BLaER1 treated with 17β-estradiol and CSF1 and Interleukin-3, amounts not matched to agents 10 nM and 100 nM (cell line): Measurements from ENCODE around the gene OGDH.
A peak's percentile ranks its signal among the peaks of the same experiment; 100 is the strongest.

Source experiments
- H3K27ac ChIP-seq, 11 experiments: shearing (Covaris generic); formaldehyde crosslinking; 2 replicates each; pipeline ENCODE4 v1.8.1; 2022
- H3K27me3 ChIP-seq, 11 experiments: shearing (Covaris generic); formaldehyde crosslinking; 2 replicates each; pipeline ENCODE4 v1.8.1; 2022
- H3K36me3 ChIP-seq, 11 experiments: shearing (Covaris generic); formaldehyde crosslinking; 2 replicates each; pipeline ENCODE4 v1.8.1; 2022
- H3K4me1 ChIP-seq, 10 experiments: shearing (Covaris generic); formaldehyde crosslinking; 2 replicates each; pipeline ENCODE4 v1.8.1; 2022
- H3K4me2 ChIP-seq, 11 experiments: shearing (Covaris generic); formaldehyde crosslinking; 2 replicates each; pipeline ENCODE4 v1.8.1; 2022
- H3K4me3 ChIP-seq, 10 experiments: shearing (Covaris generic); formaldehyde crosslinking; 2 replicates each; pipeline ENCODE4 v1.8.1; 2022
- H3K9ac ChIP-seq, 11 experiments: shearing (Covaris generic); formaldehyde crosslinking; 2 replicates each; pipeline ENCODE4 v1.8.1; 2022
- H3K9me3 ChIP-seq, 11 experiments: shearing (Covaris generic); formaldehyde crosslinking; replicated peaks in 1 of 11; 2 replicates each; pipeline ENCODE4 v1.8.1; 2022
- H4K20me1 ChIP-seq, 11 experiments: shearing (Covaris generic); formaldehyde crosslinking; 2 replicates each; pipeline ENCODE4 v1.8.1; 2022
- Cebpa-rat ChIP-seq, 11 experiments: shearing (Covaris generic); IDR thresholded peaks; 2 replicates each; pipeline ENCODE4 v1.8.1; 2022

The OGDH gene

GRCh38 chr7:44665531-44666213 lies 59.2 kb downstream of the OGDH start:
- H3K9me3 ChIP-seq = peaks cover 13 to 30% (median 27%) of the 10 kb centered on the region in 11 experiments
- H3K9ac ChIP-seq = no peak overlapping the region
- H3K27me3 ChIP-seq = no peaks in the 10 kb centered on the region
- no peak for TF ChIP-seq Cebpa-rat (IDR thresholded peaks at IDR 0.05)
- no peak overlapping the region for H3K4me3 ChIP-seq
- H3K27ac ChIP-seq = no peak overlapping the region
- peaks cover 0 to 21% (median 0%) of the 10 kb centered on the region in 11 experiments; a peak in 2 of 22 replicates for H4K20me1 ChIP-seq
- H3K4me2 ChIP-seq = peak overlapping the region in 2 of 11 experiments; percentile 53 to 56; a peak in 4 of 22 replicates
- peaks cover 72 to 100% (median 94%) of the 10 kb centered on the region in 11 experiments for H3K36me3 ChIP-seq
- peaks cover 0 to 42% (median 7%) of the 10 kb centered on the region in 10 experiments; a peak in 12 of 20 replicates for H3K4me1 ChIP-seq

GRCh38 chr7:44666566-44666965 lies 60.1 kb downstream of the OGDH start:
- peaks cover 0 to 42% (median 7%) of the 10 kb centered on the region in 10 experiments; a peak in 12 of 20 replicates for H3K4me1 ChIP-seq
- peaks cover 4 to 21% (median 18%) of the 10 kb centered on the region in 11 experiments for H3K9me3 ChIP-seq
- peak overlapping the region in 1 of 11 experiments; percentile 28; a peak in 3 of 22 replicates for H3K9ac ChIP-seq
- no peak for TF ChIP-seq Cebpa-rat (IDR thresholded peaks at IDR 0.05)
- H3K36me3 ChIP-seq = peaks cover 63 to 99% (median 92%) of the 10 kb centered on the region in 11 experiments
- H3K27ac ChIP-seq = peak overlapping the region in 2 of 11 experiments; percentile 29 to 34; a peak in 2 of 22 replicates
- peaks cover 0 to 21% (median 0%) of the 10 kb centered on the region in 11 experiments; a peak in 2 of 22 replicates for H4K20me1 ChIP-seq
- H3K4me2 ChIP-seq = peak overlapping the region in 5 of 11 experiments; percentile 1 to 56 (median 48); a peak in 8 of 22 replicates
- H3K27me3 ChIP-seq = no peaks in the 10 kb centered on the region
- no peak overlapping the region for H3K4me3 ChIP-seq

GRCh38 chr7:44667190-44667589 lies 60.8 kb downstream of the OGDH start:
- Histone ChIP-seq H3K9me3 (peaks cover 0 to 15% (median 12%) of the 10 kb centered on the region in 11 experiments; a peak in 15 of 22 replicates), H4K20me1 (peaks cover 0 to 21% (median 0%) of the 10 kb centered on the region in 11 experiments; a peak in 2 of 22 replicates), H3K4me2 (peak overlapping the region in 5 of 11 experiments; percentile 1 to 56 (median 48); a peak in 9 of 22 replicates), H3K4me1 (peaks cover 0 to 42% (median 7%) of the 10 kb centered on the region in 10 experiments; a peak in 12 of 20 replicates), H3K4me3 (no peak overlapping the region), H3K9ac (peak overlapping the region in 2 of 11 experiments; percentile 28 to 64; a peak in 2 of 22 replicates), H3K27ac (peak overlapping the region in 2 of 11 experiments; percentile 29 to 34; a peak in 2 of 22 replicates), H3K27me3 (no peaks in the 10 kb centered on the region), H3K36me3 (peaks cover 57 to 98% (median 87%) of the 10 kb centered on the region in 11 experiments)
- TF ChIP-seq Cebpa-rat (IDR thresholded peaks at IDR 0.05) = no peak

GRCh38 chr7:44671069-44671468 lies 64.6 kb downstream of the OGDH start:
- Histone ChIP-seq H3K27me3 (no peaks in the 10 kb centered on the region), H4K20me1 (peaks cover 0 to 21% (median 0%) of the 10 kb centered on the region in 11 experiments; a peak in 2 of 22 replicates), H3K4me1 (peaks cover 0 to 22% (median 6%) of the 10 kb centered on the region in 10 experiments; a peak in 11 of 20 replicates), H3K27ac (no peak overlapping the region), H3K9ac (no peak overlapping the region), H3K4me2 (no peak overlapping the region), H3K4me3 (no peak overlapping the region), H3K36me3 (peaks cover 67 to 98% (median 86%) of the 10 kb centered on the region in 11 experiments), H3K9me3 (no peaks in the 10 kb centered on the region)
- no peak for TF ChIP-seq Cebpa-rat (IDR thresholded peaks at IDR 0.05)

GRCh38 chr7:44673324-44673723 lies 66.9 kb downstream of the OGDH start:
- Histone ChIP-seq H3K27ac (no peak overlapping the region), H3K27me3 (no peaks in the 10 kb centered on the region), H3K4me2 (no peak overlapping the region), H3K9ac (no peak overlapping the region), H3K4me3 (no peak overlapping the region), H3K4me1 (no peaks in the 10 kb centered on the region), H3K36me3 (peaks cover 62 to 99% (median 88%) of the 10 kb centered on the region in 11 experiments), H3K9me3 (no peaks in the 10 kb centered on the region), H4K20me1 (peaks cover 0 to 9% (median 0%) of the 10 kb centered on the region in 11 experiments; a peak in 2 of 22 replicates)
- TF ChIP-seq Cebpa-rat (IDR thresholded peaks at IDR 0.05) = no peak

GRCh38 chr7:44673771-44674170 lies 67.3 kb downstream of the OGDH start:
- Histone ChIP-seq H3K36me3 (peaks cover 60 to 99% (median 88%) of the 10 kb centered on the region in 11 experiments), H3K4me1 (no peaks in the 10 kb centered on the region), H4K20me1 (peaks cover 0 to 12% (median 0%) of the 10 kb centered on the region in 11 experiments; a peak in 2 of 22 replicates), H3K4me3 (no peak overlapping the region), H3K27ac (no peak overlapping the region), H3K9ac (no peak overlapping the region), H3K4me2 (no peak overlapping the region), H3K27me3 (no peaks in the 10 kb centered on the region), H3K9me3 (no peaks in the 10 kb centered on the region)
- no peak for TF ChIP-seq Cebpa-rat (IDR thresholded peaks at IDR 0.05)

GRCh38 chr7:44674381-44674780 lies 68.0 kb downstream of the OGDH start:
- Histone ChIP-seq H3K27ac (no peak overlapping the region), H3K4me1 (no peaks in the 10 kb centered on the region), H3K4me2 (no peak overlapping the region), H3K36me3 (peaks cover 60 to 99% (median 88%) of the 10 kb centered on the region in 11 experiments), H3K4me3 (no peak overlapping the region), H3K9ac (no peak overlapping the region), H3K27me3 (no peaks in the 10 kb centered on the region), H4K20me1 (peaks cover 0 to 18% (median 0%) of the 10 kb centered on the region in 11 experiments; a peak in 2 of 22 replicates), H3K9me3 (no peaks in the 10 kb centered on the region)
- no peak for TF ChIP-seq Cebpa-rat (IDR thresholded peaks at IDR 0.05)

- H3K4me3 ChIP-seq = no peak overlapping the region
- no peak overlapping the region for H3K4me2 ChIP-seq
- no peaks in the 10 kb centered on the region for H3K27me3 ChIP-seq
- peaks cover 75 to 100% (median 93%) of the 10 kb centered on the region in 11 experiments for H3K36me3 ChIP-seq
- no peak for TF ChIP-seq Cebpa-rat (IDR thresholded peaks at IDR 0.05)
- peaks cover 0 to 21% (median 0%) of the 10 kb centered on the region in 11 experiments; a peak in 1 of 22 replicates for H4K20me1 ChIP-seq
- no peak overlapping the region for H3K27ac ChIP-seq
- H3K9ac ChIP-seq = no peak overlapping the region
- no peaks in the 10 kb centered on the region for H3K4me1 ChIP-seq
- no peaks in the 10 kb centered on the region for H3K9me3 ChIP-seq
Observed at GRCh38 chr7:44676776-44677175, 70.3 kb downstream of the OGDH start.

- no peak overlapping the region for H3K4me2 ChIP-seq
- no peak for TF ChIP-seq Cebpa-rat (IDR thresholded peaks at IDR 0.05)
- H3K4me1 ChIP-seq = no peaks in the 10 kb centered on the region
- H3K27ac ChIP-seq = no peak overlapping the region
- H3K27me3 ChIP-seq = no peaks in the 10 kb centered on the region
- peaks cover 81 to 100% (median 95%) of the 10 kb centered on the region in 11 experiments for H3K36me3 ChIP-seq
- no peak overlapping the region for H3K4me3 ChIP-seq
- no peaks in the 10 kb centered on the region for H3K9me3 ChIP-seq
- no peak overlapping the region for H3K9ac ChIP-seq
- peaks cover 0 to 21% (median 0%) of the 10 kb centered on the region in 11 experiments; a peak in 1 of 22 replicates for H4K20me1 ChIP-seq
Observed at GRCh38 chr7:44678101-44678470, 71.7 kb downstream of the OGDH start.
